Activated CD4-positive, alpha-beta T cell treated with anti-CD3 and anti-CD28 coated beads, Interleukin-2, Interleukin-4, amounts not matched to agents 100 ng/mL and 50 ng/mL, durations not matched to agents 16 hours and 8 hours (primary cell): ENCODE measurements around the gene CSF1.

Source experiments
- DNase-seq: peaks from one replicate; pipeline ENCODE4 v3.0.0-alpha.2; 2020; ENCODE audit warnings: low spot score

The CSF1 gene

GRCh38 chr1:109979489-109980091, 68.9 kb downstream of the CSF1 start:
- DNase-seq = no peak
